Epidermal melanocyte (primary cell): ENCODE data around the gene DDX42.
"Not testable (repeated sequence)": the region's sequence is repeated elsewhere in the genome, so short reads cannot be mapped to it uniquely, and the experiment has no call there.

Source experiments
- DNase-seq: peaks from one replicate; pipeline ENCODE4 v3.0.0; 2011; ENCODE audit warnings: low spot score; ENCODE audit not compliant: insufficient read length

DDX42 gene

GRCh38 chr17:63774969-63775265 is 947 bp downstream of the DDX42 start:
- DNase-seq: no peak

DNA sequence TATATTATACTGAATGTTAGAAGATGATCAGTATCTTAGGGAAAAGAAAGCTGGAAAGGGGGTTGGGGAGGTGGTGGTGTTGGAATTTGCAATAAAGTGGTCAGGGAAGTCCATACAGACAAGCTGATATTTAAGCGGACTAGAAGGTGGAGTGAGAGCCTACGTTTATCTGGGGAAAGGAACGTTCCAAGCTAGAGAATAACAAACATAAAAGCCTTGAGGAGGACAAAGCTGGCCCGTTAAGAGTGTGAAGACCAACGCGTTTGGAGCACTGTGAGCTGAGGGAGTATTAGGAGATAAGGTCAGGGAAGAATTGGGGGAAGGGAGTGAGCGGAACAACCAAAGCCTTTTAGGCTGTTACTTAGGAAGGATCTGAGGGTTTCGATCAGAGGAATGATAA is 1.4 kb downstream of the DDX42 start:
- no peak for DNase-seq

GRCh38 chr17:63780507-63780906 is 6.5 kb downstream of the DDX42 start:
- DNase-seq: no peak

DNA sequence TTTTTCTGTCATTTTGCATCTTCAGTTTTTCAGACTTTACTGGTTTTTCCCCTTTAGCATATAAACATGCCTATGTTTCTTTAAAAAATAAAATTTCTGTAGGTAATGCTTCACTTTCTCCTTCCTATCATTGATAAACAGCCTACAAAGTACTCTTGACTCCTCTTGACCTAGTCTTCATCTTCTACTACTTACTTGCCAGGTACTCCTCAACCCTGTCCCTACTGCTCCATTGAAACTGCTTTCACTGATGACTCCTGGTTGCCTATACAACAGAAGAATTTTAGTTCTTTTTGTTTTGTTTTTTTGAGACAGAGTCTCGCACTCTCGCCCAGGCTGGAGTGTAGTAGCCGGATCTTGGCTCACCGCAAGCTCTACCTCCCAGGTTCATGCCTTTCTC is 7.0 kb downstream of the DDX42 start:
- no peak for DNase-seq

- no peak for DNase-seq
Observed at GRCh38 chr17:63783522-63783921, 9.6 kb downstream of the DDX42 start.

GRCh38 chr17:63785556-63785955 is 11.6 kb downstream of the DDX42 start:
- DNase-seq: no peak

- DNase-seq: no peak
Observed at GRCh38 chr17:63786117-63786516, 12.1 kb downstream of the DDX42 start.

- DNase-seq: no peak
Observed at GRCh38 chr17:63786971-63787711, 13.2 kb downstream of the DDX42 start.

DNA sequence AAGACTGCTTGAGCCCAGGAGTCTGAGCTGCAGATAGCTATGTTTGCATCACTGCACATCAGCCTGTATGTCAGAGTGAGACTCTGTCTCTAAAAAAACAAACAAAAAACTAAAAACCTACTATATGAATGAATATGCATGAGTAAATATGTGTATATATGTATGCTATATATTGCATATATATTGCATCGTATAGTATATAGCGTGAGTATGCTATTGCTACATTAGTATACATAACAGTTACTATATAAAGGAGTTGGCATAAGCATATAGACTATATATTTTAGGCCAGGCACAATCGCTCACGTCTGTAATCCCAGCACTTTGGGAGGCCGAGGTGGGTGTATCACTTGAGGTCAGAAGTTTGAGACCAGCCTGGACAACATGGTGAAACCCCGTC is 16.1 kb downstream of the DDX42 start:
- no peak for DNase-seq

DNA sequence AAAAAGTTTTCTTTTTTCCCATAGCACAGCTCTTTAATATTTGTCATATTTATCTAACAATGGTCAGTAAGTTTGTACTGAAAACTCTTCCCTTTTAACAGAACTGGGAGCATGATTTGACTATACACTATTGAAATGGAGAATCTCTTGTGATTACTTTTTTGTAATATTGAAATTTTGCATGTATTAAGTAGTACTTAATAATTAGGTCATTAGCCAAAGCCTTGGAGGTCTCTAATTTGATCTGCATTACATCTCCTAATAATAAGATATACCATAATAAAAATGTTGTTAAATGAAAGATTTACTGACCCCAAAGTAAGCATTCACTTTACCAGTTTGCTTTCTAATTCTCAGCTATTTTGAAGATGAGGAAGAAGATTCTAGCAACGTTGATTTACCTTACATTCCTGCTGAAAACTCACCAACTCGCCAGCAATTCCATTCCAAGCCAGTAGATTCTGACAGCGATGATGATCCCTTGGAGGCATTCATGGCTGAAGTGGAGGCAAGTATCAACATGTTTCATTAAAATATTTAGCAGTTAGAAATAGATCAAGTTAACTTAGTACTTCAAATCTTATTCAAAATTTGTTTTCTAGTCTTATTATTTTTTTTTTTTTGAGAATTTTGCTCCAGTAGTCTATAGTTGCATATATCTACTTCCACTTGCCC is 18.2 kb downstream of the DDX42 start:
- no peak for DNase-seq

- DNase-seq: not testable (repeated sequence)
Observed at GRCh38 chr17:63796375-63796774, 22.4 kb downstream of the DDX42 start.

DNA sequence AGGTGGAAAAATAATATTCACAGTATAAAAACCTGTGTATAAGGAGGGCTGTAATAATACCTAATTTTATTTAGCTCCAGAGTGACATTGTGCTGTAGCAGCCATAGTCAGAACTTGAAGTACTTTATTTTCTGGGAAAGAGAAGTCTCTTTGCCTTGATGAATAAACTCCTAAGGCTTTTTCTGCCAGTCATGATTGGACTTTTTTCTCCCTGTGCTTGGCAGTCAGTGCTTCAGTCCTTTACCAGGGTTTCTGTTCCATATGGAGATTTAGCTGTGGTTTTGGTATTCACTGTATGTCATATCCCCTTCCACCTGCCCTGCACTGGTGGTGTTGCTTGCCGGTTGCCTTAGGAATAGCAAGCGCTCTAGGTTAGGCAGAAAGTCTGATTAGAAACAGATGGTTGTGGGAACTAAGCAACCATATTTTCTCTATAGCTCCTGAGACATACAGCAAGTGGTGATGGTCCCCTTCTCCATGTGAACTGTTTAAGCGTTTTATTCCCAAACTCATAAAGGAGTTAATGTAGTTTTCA is 24.7 kb downstream of the DDX42 start:
- no peak for DNase-seq

GRCh38 chr17:63800783-63801182 is 26.8 kb downstream of the DDX42 start:
- no peak for DNase-seq

- DNase-seq: no peak
Observed at GRCh38 chr17:63804328-63804727, 30.4 kb downstream of the DDX42 start.

- DNase-seq: no peak
Observed at GRCh38 chr17:63805591-63805990, 31.6 kb downstream of the DDX42 start.

DNA sequence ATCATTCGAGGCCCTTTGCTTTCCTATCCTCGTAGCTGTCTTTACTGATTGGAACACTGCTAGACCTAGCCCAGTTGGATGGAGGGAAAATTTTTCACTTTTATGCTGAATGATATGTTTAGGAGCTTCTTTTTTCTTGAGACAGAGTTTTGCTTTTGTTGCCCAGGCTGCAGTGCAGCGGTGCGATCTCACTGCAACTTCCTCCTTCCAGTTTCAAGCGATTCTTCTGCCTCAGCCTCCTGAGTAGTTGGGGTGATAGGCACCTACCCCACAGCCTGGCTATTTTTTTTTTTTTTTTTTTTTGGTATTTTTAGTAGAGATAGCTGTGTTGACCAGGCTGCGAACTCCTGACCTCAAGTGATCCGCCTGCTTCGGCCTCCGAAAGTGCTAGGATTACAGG is 36.0 kb downstream of the DDX42 start:
- DNase-seq: no peak

GRCh38 chr17:63816123-63816522 is 42.2 kb downstream of the DDX42 start:
- no peak for DNase-seq

DNA sequence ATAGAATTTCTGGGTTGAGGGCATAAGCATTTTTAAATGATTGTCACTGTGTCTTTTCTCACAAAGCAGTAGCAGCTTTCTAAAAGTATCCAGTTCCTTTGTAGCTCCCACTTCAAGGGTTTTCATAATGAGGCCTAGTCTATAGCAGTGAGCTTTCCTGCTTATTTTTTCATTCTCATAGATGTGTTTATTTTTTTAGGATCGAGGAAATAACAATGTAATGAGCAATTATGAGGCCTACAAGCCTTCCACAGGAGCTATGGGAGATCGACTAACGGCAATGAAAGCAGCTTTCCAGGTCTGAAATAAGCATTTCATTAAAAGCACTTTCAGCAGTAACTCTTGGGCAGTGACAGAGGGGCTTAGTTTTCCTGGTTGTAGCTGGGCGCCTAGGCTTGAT is 42.7 kb downstream of the DDX42 start:
- no peak for DNase-seq

DNA sequence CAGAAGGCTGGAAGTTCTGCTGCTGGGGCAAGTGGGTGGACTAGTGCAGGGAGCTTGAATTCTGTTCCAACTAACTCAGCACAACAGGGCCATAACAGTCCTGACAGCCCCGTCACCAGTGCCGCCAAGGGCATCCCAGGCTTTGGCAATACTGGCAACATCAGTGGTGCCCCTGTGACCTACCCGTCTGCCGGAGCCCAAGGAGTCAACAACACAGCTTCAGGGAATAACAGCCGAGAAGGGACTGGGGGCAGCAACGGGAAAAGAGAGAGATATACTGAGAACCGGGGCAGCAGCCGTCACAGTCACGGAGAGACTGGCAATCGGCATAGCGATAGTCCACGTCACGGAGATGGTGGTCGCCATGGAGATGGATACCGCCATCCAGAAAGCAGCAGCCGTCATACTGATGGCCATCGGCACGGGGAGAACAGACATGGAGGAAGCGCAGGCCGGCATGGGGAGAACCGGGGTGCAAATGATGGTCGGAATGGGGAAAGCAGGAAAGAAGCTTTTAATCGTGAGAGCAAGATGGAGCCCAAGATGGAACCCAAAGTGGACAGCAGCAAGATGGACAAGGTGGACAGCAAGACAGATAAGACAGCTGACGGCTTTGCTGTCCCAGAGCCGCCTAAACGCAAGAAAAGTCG is 43.9 kb downstream of the DDX42 start:
- no peak for DNase-seq

GRCh38 chr17:63819131-63819530 is 45.2 kb downstream of the DDX42 start:
- no peak for DNase-seq

DNA sequence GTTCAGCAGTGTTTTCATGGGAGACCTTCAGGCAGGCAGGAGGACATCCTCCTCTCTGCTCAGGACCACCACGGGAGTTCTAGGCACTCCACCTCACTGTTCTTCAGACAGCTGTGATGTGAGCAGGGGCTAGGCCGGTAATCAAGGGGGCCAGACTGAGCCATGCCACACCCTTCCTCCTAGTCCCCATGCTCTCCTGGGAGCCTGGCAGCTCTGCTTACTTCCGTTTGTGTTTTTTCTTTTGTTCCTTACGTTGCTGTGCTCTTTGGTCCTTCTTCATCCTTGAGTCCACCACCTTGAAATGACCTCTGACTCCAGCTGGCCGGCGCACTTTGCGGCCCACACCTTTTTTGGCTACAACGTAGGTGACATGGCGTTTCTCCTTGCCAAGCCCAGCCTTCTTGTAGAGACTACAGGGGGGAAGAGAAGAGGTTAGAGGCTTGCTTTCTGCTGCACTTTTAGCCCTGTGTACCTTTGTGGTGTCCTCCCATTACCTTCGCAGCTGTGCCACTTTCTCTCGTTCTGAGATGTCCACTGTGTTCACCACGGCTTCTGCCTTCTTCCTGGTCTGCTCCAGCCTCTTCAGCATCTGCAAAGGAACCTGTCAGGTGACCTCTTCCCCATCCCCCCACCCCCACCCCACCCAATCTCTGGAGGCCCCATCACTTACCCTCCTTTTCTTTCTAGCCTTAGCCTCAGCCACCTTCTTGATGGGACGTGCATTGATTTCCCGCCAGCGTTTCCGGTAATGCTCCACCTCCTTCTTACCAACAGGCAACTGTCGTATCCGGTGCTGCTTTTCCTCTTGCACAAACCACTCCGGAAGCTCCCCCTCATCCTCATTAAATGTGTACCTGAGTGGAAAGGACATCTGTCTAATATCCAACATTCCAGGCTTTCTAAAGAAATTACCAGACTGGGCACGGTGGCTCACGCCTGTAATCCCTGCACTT is 45.9 kb downstream of the DDX42 start:
- no peak for DNase-seq
